Stomach (tissue), 4 donors: ENCODE measurements around the gene ASIC4.
A peak's percentile ranks its signal among the peaks of the same experiment; 100 is the strongest.

ENCODE experiments used
- CTCF ChIP-seq, 7 experiments: fragments of 450-650 bp in 4 of 7; fragments of 200-600 bp in 3 of 7; sonication (generic) in 3 of 7; IDR thresholded peaks; one replicate each; pipeline ENCODE4 v1.5.1; 2016 to 2019; ENCODE audit warnings: antibody characterized with exemption in 7 of 7, control low read depth in 2 of 7, mild to moderate bottlenecking in 1 of 7
- EP300 ChIP-seq: sonication (generic); formaldehyde crosslinking; IDR thresholded peaks from one replicate; pipeline ENCODE4 v1.6.1; 2017; ENCODE audit warnings: antibody characterized with exemption
- POLR2A ChIP-seq, 4 donors: fragments of 450-650 bp; IDR thresholded peaks; one replicate each; pipeline ENCODE4 v1.6.1; 2016; ENCODE audit warnings: antibody characterized with exemption in 4 of 4, control low read depth in 2 of 4, mild to moderate bottlenecking in 1 of 4, moderate library complexity in 1 of 4
- POLR2AphosphoS5 ChIP-seq, 3 donors: sonication (generic); formaldehyde crosslinking; IDR thresholded peaks; one replicate each; pipeline ENCODE4 v1.6.1; 2016; ENCODE audit warnings: antibody characterized with exemption in 3 of 3

- no peak for TF ChIP-seq POLR2A (IDR thresholded peaks at IDR 0.05)
- peak in 6 of 7 experiments; percentile 53 to 97 (median 90) for TF ChIP-seq CTCF (IDR thresholded peaks at IDR 0.05)
- TF ChIP-seq POLR2AphosphoS5 (IDR thresholded peaks at IDR 0.05) = peak in 2 of 3 donors; percentile 34 to 78
- no peak for TF ChIP-seq EP300
Measured at GRCh38 chr2:219541611-219542180, 27.4 kb downstream of the ASIC4 start.
